ENCODE results near the gene EXOC3L4.

The EXOC3L4 gene

GRCh38 chr14:103071544-103072251, 22.8 kb upstream of the EXOC3L4 start:
- DNase-seq, result no peak

- DNase-seq, result no peak
These were observed 21.7 kb upstream of the EXOC3L4 start for GRCh38 chr14:103072595-103073366.

DNA sequence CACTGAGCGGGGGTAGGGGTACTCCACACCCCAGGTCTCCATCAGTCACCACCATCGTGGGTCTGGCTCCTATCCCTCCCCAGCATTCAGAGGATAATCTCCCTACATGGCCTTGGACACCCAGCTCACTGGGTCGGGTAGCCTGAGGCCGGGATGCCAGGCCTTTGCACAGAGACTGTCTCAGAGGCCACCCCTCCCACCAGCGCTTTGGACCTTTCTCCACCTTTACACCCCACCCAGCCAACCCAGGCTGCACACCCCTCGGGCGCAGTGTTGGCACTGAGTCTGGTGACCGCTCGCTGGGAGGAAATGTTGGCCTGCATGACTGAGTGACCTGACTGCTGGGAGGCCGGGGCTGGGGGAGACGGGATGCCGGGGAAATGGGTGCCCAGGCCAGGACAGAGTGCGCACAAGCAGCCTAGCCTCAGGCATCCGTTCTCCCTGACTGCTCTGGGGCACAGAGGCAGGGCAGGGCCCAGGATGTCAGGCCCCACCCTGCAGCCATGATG, 21.1 kb upstream of the EXOC3L4 start:
- DNase-seq, result no peak

DNA sequence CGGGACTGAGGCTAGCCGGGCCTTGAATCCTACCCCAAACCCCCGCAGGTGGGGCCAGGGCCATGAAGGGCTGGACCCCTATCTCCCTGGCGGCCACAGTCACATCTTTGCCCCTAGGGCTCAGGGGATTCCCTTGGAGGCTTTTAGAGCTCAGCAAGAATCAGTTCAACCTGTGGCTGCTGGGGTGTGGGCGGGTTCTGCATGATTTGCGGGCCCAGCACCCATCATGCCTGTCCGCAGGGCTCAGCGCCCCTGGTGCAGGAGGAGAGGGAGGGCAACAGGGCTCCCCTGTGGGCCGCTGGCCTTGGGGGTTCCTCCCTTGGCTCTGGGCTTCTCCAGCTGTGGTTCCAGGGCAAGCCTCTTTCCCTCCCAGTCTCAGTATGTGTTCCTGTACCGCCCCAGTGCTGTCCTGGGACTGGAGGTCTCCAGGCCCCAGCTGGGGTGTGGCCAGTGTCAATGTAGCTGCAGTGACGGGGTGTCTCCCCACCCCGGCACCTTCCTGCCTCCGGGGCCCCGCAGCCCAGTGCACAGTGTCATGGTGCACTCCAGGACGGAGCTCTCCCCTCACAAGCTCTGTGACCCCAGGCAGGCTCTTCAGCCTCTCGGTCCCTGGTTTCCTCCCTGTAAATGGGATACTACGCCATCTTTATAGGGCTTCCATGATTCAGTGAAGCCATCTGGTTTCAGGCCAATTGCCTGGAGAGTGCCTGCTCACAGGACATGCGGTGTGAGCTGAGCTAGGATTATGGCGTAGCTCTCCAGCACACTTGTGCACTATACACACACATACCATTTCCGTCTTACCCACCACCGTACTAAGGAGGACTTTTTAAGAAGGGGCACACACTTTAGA, 20.4 kb upstream of the EXOC3L4 start:
- no peak for DNase-seq

- peak; percentile 87 for DNase-seq
These were observed 19.7 kb upstream of the EXOC3L4 start for GRCh38 chr14:103074729-103075367.

GRCh38 chr14:103078420-103078749, 16.1 kb upstream of the EXOC3L4 start:
- DNase-seq, result peak; percentile 96

GRCh38 chr14:103078860-103079587, 15.5 kb upstream of the EXOC3L4 start:
- no peak for DNase-seq

DNA sequence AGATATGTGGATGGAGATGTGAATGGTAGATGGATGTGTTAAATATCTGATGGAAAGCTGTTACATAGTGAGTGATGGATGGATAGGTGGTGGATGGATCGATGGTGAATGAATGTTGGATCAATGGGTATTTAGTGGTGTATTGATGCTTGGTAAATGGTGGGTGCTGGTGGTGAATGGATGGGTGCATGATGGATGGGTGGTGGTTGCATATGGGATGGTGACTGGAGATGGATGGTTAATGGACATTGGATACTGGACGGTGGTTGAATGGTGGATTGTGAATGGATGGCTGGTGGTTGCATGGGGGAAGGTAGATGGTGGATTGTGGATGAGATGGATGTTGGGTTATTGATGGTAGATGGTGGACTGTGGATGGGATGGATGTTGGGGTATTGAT, 12.6 kb upstream of the EXOC3L4 start:
- DNase-seq, result no peak

GRCh38 chr14:103084021-103084919, 10.3 kb upstream of the EXOC3L4 start, which contains the start of gene LBHD2:
Gene LBHD2 (plus strand): TSS chr14:103084210. CDS start chr14:103086013, 1,803 bp downstream.
- no peak for DNase-seq

- no peak for DNase-seq
These were observed 9.1 kb upstream of the EXOC3L4 start for GRCh38 chr14:103085106-103086091.

DNA sequence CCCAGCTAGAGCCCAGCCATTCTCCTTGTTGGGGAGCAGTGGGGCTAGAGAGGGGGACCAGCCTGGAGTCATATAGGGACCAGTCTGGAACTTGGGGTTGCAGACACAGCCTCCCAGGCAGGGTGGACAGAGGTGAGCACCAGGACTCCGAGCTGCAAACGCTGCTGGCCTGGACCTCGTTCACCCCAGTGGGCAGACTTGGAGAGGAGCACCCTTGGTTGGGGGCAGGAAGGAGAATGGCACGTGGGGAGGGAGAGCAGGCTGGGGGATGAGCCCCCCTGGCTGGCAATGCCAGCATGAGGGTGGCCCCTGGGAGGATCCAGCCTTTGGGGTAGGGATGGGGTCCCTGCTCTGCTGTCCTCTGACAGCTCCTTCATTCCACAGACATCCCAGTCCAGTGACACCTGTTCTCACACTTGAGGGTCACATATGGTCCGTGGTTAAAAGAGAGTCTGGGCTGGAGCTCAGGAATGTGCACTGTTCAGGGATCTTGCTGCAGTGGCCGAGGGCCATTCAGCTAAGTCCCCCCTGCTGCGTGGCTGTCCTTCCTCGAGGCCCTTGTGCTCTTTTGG, 7.7 kb upstream of the EXOC3L4 start:
- no peak for DNase-seq

DNA sequence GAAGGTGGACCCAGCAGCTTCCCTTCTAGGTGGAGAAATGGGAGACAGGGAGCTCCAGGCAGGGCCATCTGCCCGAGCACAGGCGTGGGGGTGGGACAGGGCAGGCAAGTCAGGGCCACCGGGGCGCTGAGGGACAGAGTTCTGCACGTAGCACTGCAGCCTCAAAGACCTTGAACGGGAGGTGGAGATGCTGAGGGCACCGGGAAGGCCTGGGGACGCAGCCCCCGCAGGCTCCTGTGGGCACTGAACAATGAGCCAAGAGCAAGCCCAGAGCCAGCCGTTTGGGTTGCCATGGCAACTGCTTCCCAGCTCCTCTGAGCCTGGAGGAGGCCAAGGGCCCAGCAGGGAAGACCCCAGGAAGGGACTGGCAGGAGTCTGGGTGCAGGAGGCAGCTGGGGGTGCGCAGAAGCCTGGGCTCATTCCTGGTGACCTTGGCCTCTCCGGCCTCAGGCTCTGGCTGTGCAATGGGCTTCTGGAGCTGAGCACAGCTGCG, 7.1 kb upstream of the EXOC3L4 start:
- no peak for DNase-seq

- no peak for DNase-seq
These were observed 5.6 kb upstream of the EXOC3L4 start for GRCh38 chr14:103088921-103089320.

GRCh38 chr14:103089386-103090335, 4.9 kb upstream of the EXOC3L4 start:
- no peak for DNase-seq

DNA sequence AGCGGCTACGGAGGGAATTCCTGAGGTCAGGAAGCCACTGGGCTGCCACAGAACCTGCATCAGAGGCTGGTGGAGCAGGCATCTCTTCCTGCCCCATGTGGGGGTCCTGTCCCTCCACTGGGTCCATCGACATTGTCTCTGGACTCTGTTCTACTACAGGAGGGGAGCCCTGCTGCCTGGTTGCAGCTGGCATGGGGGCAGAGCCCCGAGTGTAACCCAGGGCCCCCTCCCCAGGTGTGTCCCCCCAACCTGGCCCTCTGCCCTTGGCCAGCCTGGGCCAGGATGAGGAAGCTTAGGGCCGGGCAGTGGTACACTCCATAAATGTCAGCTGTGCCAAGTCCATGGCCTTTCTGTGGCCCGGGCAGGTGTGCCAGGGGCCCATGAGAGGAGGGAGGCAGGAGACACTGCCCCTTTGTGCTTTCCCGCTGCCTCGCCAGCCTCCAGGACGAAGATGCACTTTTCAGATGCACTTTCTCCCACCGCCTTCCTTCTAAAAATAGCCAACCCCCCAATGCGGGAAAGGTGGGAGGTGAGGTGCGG, 4.0 kb upstream of the EXOC3L4 start:
- no peak for DNase-seq

DNA sequence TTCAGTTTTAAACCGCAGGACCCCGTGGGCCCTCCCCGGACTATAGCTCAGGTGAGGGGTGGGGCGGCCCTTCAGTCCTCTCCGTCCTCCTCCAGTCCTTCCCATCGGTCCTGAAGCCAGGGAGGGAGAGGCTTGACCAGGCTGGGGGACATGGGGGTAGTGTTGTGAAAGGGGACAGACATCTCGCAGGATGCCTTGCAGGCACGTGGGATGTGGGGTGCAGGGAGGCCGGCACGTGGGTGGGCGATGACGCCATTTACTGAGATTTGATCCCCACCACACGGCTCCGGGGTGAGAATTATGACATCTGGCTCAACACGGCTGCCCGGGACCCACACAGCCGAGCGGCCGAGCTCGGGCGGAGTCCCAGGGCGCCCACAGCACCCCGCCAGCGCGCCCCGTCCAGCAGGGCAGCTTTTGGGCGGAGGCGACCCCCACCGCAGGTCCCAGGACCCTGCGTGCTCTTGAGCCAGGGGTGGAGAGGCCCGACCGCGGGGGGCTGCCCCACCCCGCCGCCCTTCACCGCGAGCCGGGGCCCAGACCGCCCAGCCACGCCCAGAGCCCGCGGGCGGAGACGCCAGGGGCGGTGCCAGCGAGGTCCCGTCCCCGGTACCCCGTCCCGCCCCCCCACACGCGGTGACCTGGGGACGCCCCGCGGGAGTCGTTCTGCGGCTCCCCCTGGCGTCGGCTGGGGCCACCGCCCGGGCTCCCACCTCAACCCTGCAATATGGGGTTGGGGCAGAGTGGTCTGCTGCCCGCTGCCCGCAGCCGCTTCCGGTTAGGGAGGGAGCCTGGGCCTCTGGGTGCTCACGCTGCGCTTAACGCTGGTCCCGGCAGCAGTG, 3.3 kb upstream of the EXOC3L4 start:
- peak; percentile 83 for DNase-seq

DNA sequence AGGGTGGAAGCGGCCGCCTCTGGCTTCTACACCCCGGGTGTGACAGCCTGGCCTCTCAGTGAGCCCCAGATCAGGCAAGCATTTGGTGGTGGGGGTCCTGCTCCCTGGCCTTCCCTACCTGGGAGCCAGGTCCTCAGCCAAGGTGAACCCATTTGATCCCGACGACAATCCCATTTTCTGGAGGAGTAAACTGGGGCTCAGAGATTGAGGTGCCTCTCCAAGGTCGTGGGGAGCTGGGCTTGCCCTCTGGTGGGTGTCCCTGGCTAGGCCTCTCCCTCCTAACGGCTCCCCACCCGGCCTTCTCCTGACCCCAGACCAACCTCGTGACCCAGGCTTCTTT, 2.7 kb upstream of the EXOC3L4 start:
- no peak for DNase-seq
